GM12801 (cell line): ENCODE results near the gene MTHFSD.

Experiments
- TF ChIP-seq, protein P1 (sequence below): IDR thresholded peaks from one replicate; pipeline ENCODE4 v1.5.1; 2011; ENCODE audit warnings: control low read depth; ENCODE audit not compliant: insufficient read length; ENCODE audit errors: extremely low read depth

Gene MTHFSD

DNA sequence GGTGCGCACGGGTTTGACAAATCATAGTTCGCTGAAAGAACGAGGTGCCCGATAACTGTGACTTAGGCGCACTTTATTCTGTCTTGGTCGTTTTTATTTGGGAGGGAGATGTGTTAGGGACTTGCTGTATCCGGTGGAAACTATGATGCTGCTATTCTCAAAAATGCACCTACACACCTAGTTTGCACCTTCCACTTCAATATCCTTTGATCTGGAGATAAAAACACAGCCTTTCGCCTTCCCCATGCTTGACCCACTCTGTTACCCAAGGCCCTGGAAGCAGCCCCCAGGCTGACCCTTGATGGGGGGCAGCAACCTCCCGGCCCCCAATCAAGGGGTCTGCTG lies 59.7 kb downstream of the MTHFSD start:
- TF ChIP-seq, protein P1, sequence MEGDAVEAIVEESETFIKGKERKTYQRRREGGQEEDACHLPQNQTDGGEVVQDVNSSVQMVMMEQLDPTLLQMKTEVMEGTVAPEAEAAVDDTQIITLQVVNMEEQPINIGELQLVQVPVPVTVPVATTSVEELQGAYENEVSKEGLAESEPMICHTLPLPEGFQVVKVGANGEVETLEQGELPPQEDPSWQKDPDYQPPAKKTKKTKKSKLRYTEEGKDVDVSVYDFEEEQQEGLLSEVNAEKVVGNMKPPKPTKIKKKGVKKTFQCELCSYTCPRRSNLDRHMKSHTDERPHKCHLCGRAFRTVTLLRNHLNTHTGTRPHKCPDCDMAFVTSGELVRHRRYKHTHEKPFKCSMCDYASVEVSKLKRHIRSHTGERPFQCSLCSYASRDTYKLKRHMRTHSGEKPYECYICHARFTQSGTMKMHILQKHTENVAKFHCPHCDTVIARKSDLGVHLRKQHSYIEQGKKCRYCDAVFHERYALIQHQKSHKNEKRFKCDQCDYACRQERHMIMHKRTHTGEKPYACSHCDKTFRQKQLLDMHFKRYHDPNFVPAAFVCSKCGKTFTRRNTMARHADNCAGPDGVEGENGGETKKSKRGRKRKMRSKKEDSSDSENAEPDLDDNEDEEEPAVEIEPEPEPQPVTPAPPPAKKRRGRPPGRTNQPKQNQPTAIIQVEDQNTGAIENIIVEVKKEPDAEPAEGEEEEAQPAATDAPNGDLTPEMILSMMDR, result no peak

GRCh38 chr16:86494565-86495356 lies 60.3 kb downstream of the MTHFSD start:
- TF ChIP-seq, protein P1, result no peak

DNA sequence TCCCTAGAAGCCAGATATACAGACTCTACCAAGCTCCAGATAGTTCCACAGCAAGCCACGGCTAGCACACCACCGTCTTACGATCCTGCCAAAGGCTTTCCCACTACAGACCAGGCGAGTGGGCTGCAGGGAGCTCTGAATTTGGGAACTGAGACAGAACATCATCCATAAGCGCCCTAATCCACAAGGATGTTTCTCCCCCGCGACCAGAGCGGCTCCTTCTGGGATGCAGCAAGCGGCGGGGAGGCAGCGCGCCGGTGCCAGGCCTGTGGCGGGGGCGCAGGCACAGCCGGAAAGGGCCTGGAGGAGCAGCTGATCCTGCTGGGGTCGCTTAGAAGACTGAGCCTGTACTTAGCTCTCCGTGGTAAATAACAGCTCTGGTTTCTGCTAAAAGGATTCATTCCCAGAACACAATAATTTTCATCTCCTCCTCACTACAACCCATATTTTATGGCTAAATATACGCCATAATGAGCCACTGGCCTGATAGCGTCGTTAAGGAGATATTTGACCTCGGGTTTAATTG lies 60.9 kb downstream of the MTHFSD start:
- TF ChIP-seq, protein P1, result no peak

- TF ChIP-seq, protein P1, result no peak
Observed at GRCh38 chr16:86492961-86493629, 61.9 kb downstream of the MTHFSD start.

DNA sequence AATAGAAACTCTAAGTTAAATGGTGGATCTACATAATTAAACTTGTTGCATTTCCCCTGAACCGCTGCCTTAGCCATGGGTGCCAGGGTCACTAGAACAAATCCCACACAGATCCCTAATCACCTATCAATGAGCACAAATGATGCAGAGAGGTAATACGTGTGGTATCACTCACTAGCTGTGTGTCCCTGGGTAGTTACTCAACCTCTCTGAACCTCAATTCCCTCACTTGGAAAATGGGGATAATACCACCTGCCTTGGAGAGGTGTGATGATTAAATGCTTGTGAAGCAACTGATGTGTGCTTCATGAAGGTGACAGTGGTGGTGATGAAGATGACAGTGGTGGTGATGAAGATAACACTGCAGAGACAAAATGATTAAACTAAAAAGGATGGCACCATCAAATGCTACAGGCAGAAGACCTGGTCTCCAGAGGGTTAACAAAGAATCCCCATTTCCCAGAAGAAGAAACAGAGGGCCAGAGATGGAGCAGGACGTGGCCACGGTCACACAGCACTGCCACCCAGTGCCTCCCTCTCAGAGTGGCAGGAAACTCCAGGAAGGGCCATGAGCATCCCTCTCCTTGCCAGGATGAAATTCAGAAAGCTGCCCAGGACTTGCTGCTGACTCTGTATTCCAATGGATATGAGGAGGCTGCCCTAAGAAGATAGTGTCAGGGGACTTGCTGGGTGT lies 62.6 kb downstream of the MTHFSD start:
- TF ChIP-seq, protein P1, result no peak

DNA sequence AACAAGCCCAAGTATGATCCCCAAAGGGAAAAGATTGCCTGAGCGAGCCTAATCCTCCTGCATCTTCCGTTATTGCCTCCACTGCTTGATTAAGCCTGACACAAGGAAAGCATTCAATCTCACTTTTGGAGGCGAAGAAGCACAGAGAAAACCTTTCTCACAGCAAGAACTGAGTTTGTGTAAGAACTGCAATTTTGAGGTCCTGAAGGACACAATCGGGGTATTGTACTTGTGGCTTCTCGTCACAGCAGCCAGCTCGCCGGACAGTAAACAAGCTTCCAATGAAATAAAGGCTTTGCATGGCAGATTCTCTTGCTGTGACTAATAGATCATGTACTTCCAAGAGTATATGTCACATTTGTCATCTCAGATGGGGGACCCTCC lies 63.4 kb downstream of the MTHFSD start:
- TF ChIP-seq, protein P1, result no peak
